HG02981 (cell line): ENCODE data around the gene PPP1R12B.
"Not testable (repeated sequence)": the region's sequence is repeated elsewhere in the genome, so short reads cannot be mapped to it uniquely, and the experiment has no call there.

ENCODE experiments used
- ATAC-seq: cut with Tn5 transposase; IDR thresholded peaks from one replicate; pipeline ENCODE4 v1.9.1; 2021; ENCODE audit warnings: mild to moderate bottlenecking, moderate library complexity; ENCODE audit not compliant: unreplicated experiment

The PPP1R12B gene

DNA sequence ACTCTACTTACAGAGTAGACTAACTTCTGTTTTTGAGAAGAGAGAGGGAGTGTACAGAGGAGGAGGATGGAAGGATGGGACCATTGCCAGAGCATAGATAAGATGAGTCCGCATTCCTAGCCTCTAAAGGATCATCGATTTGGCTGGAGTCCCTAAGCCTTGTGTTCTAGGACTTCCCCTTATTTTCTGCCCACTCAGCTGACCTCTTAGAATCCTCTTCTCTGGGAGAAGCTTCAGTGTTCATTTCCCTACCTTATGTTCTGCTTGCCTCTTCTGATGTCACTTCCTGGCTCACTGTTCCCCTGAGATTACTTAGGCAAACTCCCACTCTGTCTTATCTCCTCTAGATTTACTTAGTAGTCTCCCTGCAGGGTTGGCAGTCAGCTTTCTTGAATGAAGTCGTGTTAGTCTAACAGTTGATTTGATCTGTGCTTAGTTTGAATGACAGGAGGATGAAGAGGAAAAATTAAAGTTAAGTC is 205.1 kb downstream of the PPP1R12B start:
- no peak for ATAC-seq

- ATAC-seq, result not testable (repeated sequence)
Observed at GRCh38 chr1:202554619-202555018, 206.1 kb downstream of the PPP1R12B start.

- not testable (repeated sequence) for ATAC-seq
Observed at GRCh38 chr1:202556037-202556436, 207.5 kb downstream of the PPP1R12B start.

DNA sequence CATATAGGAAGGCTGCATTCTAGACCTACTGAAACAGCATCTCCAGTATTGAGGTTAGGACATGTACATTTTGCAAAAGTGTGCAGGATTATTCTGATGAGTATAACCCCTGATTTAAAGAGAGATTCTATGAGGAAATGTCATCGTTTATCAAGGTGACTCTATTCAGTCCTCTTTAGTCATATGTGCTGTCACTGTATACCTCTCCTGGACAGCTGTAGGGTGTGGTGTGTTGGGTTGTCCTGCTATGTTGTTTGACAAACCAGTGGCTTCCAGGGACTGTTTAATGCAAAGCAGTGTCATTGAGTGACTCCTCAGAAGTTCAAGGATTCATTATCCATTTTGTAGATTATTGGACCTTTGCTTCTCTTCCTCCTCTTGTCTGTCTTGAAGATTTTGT is 209.2 kb downstream of the PPP1R12B start:
- ATAC-seq, result not testable (repeated sequence)

DNA sequence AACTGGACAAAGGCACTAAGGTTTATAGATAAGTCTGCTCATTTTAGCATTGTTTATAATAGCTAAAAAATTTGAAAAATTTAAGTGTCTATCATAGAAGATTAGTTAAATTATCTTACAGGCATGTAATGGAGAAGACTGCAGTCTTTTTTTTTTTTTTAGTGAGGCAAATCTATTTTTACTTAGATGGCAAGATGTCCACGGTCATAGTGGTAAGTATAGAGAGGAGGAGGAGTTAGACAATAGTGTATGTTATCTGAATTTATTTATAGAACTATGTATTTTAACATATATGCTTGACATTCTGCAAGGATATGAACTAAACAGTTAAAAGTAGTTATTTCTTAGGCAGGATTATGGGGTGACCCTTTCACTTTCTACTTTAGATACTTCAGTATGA is 212.7 kb downstream of the PPP1R12B start:
- ATAC-seq, result no peak

DNA sequence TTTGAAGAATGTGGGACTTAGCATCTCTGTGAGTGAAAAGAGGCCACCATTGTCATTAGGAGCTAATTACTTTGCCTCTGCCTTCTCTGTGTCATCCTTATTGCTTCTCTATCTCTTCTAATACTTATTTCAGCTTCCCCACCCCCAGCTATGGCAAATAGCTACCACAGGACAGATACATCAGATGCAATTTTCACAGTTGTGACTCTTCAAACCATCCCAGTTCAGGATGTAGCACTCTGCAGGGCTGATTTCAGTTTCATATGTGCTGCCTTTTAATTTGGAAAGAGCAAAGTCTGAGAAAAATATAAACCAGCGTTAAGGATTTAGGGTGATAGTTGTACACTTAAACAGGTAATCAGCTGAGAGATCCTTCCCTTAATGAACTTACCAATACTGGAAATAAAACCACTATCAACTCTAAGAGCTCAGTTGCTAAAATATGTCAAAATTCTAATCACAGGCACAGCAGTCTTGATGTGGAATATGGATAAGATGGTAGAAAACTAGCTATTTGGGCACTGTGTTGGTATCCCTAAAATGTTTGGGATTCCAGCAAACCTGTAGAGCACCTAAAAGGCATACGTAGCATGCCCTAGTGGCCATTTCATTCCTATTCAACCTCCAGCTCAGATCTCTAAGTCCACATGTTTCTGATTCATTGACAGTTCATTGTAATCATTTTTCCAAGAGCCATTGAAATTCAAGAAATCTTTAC is 213.4 kb downstream of the PPP1R12B start:
- ATAC-seq, result no peak

DNA sequence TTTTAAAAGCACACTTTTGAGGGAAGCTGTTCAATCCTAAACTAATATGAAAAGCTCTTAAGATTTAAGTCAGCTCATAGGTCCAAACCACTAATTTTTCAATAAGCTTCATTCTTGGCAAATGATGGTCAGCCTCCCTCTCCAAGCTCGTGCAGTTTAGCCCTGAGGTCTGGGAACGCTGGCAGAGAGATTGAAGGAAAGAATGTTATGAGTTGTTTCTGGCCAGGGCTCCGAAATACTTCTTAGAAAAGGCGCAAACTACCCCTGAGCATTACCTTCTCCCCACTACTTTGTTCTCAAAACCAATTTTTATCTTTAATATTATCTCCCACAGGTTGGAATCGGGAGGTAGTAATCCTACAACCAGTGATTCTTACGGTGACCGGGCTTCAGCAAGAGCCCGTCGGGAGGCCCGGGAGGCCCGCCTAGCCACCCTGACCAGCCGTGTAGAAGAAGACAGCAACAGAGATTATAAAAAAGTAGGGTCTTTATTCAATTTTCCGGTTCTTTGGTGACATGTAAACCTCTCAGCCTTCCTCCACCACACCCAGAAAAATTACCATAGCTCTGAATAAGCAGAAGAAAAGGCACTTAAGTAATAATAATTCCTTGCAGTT is 214.1 kb downstream of the PPP1R12B start:
- no peak for ATAC-seq

GRCh38 chr1:202563818-202564217 is 215.3 kb downstream of the PPP1R12B start:
- ATAC-seq, result no peak

GRCh38 chr1:202564958-202565495 is 216.5 kb downstream of the PPP1R12B start:
- ATAC-seq, result no peak

DNA sequence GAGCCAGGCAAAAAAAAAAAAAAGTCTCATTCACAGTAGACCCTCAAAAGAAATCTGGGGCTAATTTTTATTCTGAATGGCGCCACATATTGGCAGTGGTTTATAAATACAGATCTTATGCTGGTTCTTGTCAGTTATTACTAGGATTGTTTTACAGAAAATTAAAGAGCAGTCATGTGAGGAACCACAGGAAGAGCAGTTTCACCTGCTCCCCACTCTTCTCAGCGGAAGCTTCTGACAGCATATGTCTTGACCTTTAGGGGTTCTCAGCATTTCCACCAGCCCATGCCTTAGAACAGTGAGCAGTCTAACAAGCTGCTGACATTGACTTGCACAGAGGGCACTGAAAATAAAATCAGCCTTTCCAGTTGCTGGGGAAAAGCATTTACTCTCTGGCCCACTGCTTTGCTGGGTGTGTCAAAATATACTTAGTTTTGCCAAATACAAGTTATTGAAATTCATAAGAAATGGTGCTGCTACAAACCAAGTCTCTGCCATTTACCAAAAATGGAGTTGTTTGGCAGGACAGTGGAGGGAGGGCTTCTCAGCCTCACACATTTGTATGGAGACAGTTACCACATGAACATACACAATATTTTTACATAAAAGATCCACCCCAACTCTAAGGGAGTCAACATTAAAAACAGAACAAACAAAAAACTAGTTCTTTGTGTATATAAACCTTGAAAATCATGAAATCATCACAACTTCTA is 217.5 kb downstream of the PPP1R12B start:
- peak; percentile 74 for ATAC-seq

- ATAC-seq, result no peak
Observed at GRCh38 chr1:202567738-202568137, 219.2 kb downstream of the PPP1R12B start.

DNA sequence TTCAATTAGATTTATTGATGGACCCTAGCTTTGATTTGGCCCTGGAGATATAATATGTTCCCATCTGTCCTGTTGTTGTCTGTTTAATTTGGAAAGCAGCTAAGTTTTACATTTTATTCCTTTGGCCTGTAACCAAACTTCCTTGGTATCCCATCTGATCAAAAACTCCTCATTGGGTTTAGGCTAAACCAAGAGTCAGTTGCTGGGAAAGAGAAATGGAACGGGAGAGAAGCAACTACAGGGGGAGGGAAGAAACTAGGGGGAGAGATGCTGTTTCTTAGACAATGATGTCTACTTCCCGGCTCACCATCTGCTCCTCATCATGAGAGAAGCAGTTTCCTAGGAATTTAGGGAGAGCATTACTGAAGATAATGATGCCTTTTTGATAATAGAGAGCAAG is 219.9 kb downstream of the PPP1R12B start:
- ATAC-seq, result no peak

DNA sequence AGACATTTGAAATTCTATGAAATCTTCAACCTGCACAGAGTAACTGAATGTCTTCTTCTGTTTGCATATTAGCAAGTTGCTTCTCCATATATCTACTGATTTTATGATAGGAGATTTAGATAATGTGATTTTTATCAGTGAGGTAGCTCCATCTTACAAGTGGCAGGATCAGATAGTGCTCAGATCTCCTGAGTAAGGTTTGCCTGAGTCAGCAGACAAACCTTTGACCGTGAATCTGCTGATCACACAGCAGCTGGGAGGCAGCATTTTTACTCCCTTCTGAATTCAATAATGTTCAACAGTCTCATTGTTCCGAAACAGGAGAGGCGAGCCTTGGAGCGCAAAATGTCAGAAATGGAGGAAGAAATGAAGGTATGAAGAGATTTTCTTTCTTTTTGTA is 220.3 kb downstream of the PPP1R12B start:
- no peak for ATAC-seq

- ATAC-seq, result no peak
Observed at GRCh38 chr1:202569393-202570322, 221.2 kb downstream of the PPP1R12B start.

- ATAC-seq, result no peak
Observed at GRCh38 chr1:202571719-202572339, 223.3 kb downstream of the PPP1R12B start.

DNA sequence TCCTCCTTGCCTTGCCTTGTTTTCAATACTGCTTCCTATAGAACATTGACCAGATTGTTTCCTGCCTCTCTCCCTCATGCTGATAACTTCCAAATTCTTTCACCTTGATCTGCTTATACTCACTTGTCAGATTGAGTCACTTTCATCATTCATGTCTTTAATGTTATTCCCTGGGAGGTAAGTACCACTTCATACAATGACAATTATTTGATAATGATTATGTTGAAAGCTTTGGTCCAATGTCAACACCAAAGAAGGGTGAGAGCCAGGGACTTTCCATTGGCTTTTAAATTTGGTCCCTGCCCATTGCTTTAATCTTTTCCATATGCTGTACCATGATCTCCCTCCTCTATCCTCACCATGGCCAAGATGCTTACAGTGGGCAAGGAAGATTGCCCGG is 224.4 kb downstream of the PPP1R12B start:
- no peak for ATAC-seq

DNA sequence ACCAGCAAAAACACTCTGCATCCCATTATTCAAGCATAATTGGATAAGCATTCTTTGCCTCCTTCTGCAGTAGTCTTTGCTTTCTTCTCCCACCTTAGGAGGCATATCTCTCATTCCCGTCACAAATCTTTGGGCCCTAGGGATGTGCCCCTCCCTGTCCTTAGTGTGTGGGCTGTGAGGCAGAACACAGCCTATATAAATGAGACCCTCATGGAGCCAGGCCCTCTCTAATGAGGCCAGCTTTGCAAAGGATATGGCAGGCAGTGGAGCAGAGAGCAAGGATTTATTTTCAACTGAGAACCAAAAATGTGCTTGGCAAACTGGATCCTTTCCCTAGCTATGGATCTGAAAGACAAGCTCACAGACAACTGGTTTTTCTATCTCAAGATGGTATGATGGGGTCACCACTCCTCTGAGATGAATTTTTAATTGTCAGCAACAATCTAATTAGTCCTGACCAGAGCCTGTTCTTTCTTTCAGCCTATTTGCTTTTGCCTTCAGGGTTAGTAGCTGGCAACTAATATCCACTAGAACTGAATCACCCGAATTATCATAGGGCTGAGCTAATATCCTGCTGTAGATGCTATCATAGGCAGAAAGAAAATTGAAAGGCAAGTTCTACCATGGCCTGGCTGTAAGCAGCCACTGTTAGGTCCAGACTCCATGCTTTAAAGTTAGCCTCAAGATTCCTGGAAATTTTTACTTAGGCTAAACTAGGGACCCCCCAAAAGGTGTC is 227.6 kb downstream of the PPP1R12B start:
- no peak for ATAC-seq

- no peak for ATAC-seq
Observed at GRCh38 chr1:202576816-202577215, 228.3 kb downstream of the PPP1R12B start.

GRCh38 chr1:202577381-202577780 is 228.9 kb downstream of the PPP1R12B start:
- ATAC-seq, result no peak
